HepG2 (cell line): ENCODE results near the gene RABGGTB. TPM values are rescaled to one million over a fixed set of nuclear protein-coding genes. Genes with fewer than 3 reads are reported as not detected.

Experiments used
- FOXA1 ChIP-seq, 2 experiments: fragments of 450-650 bp in 1 of 2; sonication (generic) in 1 of 2; formaldehyde crosslinking in 1 of 2; IDR thresholded peaks; 2 replicates each; pipeline versions ENCODE4 v1.4.0 to v1.6.1; 2016 to 2020; ENCODE audit warnings: missing genetic modification reagents in 1 of 2
- FOXK2 ChIP-seq: fragments of 450-650 bp; IDR thresholded peaks from 2 replicates; pipeline ENCODE4 v1.6.1; 2016
- SNAPC4 ChIP-seq: sonication (generic); formaldehyde crosslinking; IDR thresholded peaks from 2 replicates; pipeline ENCODE4 v1.4.0; 2020; ENCODE audit warnings: mild to moderate bottlenecking, missing genetic modification reagents
- TARDBP ChIP-seq: sonication (generic); formaldehyde crosslinking; IDR thresholded peaks from 2 replicates; pipeline ENCODE4 v1.8.0; 2022; ENCODE audit warnings: mild to moderate bottlenecking, missing genetic modification reagents
- TFE3 ChIP-seq: IDR thresholded peaks from 2 replicates; pipeline ENCODE4 v1.6.1; 2016
- ZBTB4 ChIP-seq: sonication (generic); formaldehyde crosslinking; IDR thresholded peaks from 2 replicates; pipeline ENCODE4 v1.4.0; 2020; ENCODE audit warnings: missing genetic modification reagents, mild to moderate bottlenecking, borderline replicate concordance
- polyA plus RNA-seq, 8 experiments: library from polyadenylated mRNA; depleted of rRNA in 3 of 8; stranded (reverse) in 7 of 8; unstranded in 1 of 8; fragments of >200 nt; fragmentation: Illumina TruSeq in 4 of 8; extraction: Trizol in 4 of 8; gene quantifications; 2 replicates each; pipeline versions ENCODE4 v1.2.1 to v1.2.3, GENCODE V29; 2011 to 2016; ENCODE audit warnings: low read depth in 4 of 8, missing spikeins in 1 of 8, mixed read lengths in 1 of 8; ENCODE audit not compliant: insufficient read depth in 1 of 8
- total RNA-seq, 5 experiments: library from RNA; depleted of rRNA; stranded (reverse); fragments of >200 nt; fragmentation: Illumina TruSeq; extraction: Trizol; gene quantifications; 2 replicates each; pipeline ENCODE4 v1.2.3, GENCODE V29; 2016; ENCODE audit warnings: low read depth in 1 of 5
- TF ChIP-seq, protein P1 (sequence below): sonication (generic); formaldehyde crosslinking; IDR thresholded peaks from 2 replicates; pipeline ENCODE4 v1.5.0; 2020; ENCODE audit warnings: missing genetic modification reagents
- TF ChIP-seq, protein P2 (sequence below): sonication (generic); formaldehyde crosslinking; IDR thresholded peaks from 2 replicates; pipeline ENCODE4 v1.5.0; 2020; ENCODE audit warnings: mild to moderate bottlenecking, missing genetic modification reagents, borderline replicate concordance
- TF ChIP-seq, protein P3 (sequence below): sonication (generic); formaldehyde crosslinking; IDR thresholded peaks from 2 replicates; pipeline ENCODE4 v1.4.0; 2020; ENCODE audit warnings: missing genetic modification reagents

RABGGTB gene
- total and polyA plus RNA-seq, 2 of the 13 experiments (the other 11 are each of a cell fraction or from before 2014, with no cell fraction given) = 185 to 290 TPM

- TF ChIP-seq ZBTB4 = 0 out of 2 replicates have a peak, but pooled peaks have one; percentile 42
- TF ChIP-seq TARDBP (CRISPR knock-in tag) = no peak
- TF ChIP-seq SNAPC4 = 0 out of 2 replicates have a peak, but pooled peaks have one; percentile 24
- TF ChIP-seq, protein P1, sequence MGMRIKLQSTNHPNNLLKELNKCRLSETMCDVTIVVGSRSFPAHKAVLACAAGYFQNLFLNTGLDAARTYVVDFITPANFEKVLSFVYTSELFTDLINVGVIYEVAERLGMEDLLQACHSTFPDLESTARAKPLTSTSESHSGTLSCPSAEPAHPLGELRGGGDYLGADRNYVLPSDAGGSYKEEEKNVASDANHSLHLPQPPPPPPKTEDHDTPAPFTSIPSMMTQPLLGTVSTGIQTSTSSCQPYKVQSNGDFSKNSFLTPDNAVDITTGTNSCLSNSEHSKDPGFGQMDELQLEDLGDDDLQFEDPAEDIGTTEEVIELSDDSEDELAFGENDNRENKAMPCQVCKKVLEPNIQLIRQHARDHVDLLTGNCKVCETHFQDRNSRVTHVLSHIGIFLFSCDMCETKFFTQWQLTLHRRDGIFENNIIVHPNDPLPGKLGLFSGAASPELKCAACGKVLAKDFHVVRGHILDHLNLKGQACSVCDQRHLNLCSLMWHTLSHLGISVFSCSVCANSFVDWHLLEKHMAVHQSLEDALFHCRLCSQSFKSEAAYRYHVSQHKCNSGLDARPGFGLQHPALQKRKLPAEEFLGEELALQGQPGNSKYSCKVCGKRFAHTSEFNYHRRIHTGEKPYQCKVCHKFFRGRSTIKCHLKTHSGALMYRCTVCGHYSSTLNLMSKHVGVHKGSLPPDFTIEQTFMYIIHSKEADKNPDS = no peak
- TF ChIP-seq, protein P2, sequence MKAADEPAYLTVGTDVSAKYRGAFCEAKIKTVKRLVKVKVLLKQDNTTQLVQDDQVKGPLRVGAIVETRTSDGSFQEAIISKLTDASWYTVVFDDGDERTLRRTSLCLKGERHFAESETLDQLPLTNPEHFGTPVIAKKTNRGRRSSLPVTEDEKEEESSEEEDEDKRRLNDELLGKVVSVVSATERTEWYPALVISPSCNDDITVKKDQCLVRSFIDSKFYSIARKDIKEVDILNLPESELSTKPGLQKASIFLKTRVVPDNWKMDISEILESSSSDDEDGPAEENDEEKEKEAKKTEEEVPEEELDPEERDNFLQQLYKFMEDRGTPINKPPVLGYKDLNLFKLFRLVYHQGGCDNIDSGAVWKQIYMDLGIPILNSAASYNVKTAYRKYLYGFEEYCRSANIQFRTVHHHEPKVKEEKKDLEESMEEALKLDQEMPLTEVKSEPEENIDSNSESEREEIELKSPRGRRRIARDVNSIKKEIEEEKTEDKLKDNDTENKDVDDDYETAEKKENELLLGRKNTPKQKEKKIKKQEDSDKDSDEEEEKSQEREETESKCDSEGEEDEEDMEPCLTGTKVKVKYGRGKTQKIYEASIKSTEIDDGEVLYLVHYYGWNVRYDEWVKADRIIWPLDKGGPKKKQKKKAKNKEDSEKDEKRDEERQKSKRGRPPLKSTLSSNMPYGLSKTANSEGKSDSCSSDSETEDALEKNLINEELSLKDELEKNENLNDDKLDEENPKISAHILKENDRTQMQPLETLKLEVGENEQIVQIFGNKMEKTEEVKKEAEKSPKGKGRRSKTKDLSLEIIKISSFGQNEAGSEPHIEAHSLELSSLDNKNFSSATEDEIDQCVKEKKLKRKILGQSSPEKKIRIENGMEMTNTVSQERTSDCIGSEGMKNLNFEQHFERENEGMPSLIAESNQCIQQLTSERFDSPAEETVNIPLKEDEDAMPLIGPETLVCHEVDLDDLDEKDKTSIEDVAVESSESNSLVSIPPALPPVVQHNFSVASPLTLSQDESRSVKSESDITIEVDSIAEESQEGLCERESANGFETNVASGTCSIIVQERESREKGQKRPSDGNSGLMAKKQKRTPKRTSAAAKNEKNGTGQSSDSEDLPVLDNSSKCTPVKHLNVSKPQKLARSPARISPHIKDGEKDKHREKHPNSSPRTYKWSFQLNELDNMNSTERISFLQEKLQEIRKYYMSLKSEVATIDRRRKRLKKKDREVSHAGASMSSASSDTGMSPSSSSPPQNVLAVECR = peak; percentile 82; the same call in 1 of the 2 replicates
- TF ChIP-seq FOXA1 (IDR thresholded peaks at IDR 0.05) = no peak
- no peak for TF ChIP-seq FOXA1 (CRISPR knock-in tag; IDR thresholded peaks at IDR 0.05)
- TF ChIP-seq, protein P3, sequence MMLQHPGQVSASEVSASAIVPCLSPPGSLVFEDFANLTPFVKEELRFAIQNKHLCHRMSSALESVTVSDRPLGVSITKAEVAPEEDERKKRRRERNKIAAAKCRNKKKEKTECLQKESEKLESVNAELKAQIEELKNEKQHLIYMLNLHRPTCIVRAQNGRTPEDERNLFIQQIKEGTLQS = peak; percentile 50; the same call in 1 of the 2 replicates
- TF ChIP-seq FOXK2 = no peak
- peak; percentile 73 for TF ChIP-seq TFE3 (CRISPR knock-in tag)
Measured at GRCh38 chr1:75785983-75786853, at the start of gene RABGGTB (continued).
